IPS-NIHi7 (cell line): Measurements from ENCODE around the gene HSF2BP.
"Not testable (repeated sequence)": the region's sequence is repeated elsewhere in the genome, so short reads cannot be mapped to it uniquely, and the experiment has no call there.

Experiments used
- DNase-seq: peaks from one replicate; pipeline ENCODE4 v3.0.0; 2012; ENCODE audit warnings: mixed read lengths; ENCODE audit errors: extremely low spot score

The HSF2BP gene

GRCh38 chr21:43619344-43619743, 39.9 kb downstream of the HSF2BP start:
- no peak for DNase-seq

- no peak for DNase-seq
Measured at GRCh38 chr21:43618940-43619339, 40.3 kb downstream of the HSF2BP start.

- DNase-seq: not testable (repeated sequence)
Measured at GRCh38 chr21:43616861-43617260, 42.4 kb downstream of the HSF2BP start.

GRCh38 chr21:43614839-43615238, 44.4 kb downstream of the HSF2BP start:
- no peak for DNase-seq

GRCh38 chr21:43613755-43614638, 45.3 kb downstream of the HSF2BP start:
- DNase-seq: no peak

GRCh38 chr21:43611598-43612369, 47.5 kb downstream of the HSF2BP start:
- DNase-seq: peak; percentile 82

- DNase-seq: no peak
Measured at GRCh38 chr21:43609501-43610340, 49.6 kb downstream of the HSF2BP start.

GRCh38 chr21:43608664-43609063, 50.6 kb downstream of the HSF2BP start:
- DNase-seq: no peak

GRCh38 chr21:43608225-43608624, 51.1 kb downstream of the HSF2BP start:
- no peak for DNase-seq

GRCh38 chr21:43605320-43606215, 53.7 kb downstream of the HSF2BP start:
- no peak for DNase-seq

- no peak for DNase-seq
Measured at GRCh38 chr21:43604505-43605204, 54.6 kb downstream of the HSF2BP start.

GRCh38 chr21:43603641-43604504, 55.4 kb downstream of the HSF2BP start:
- DNase-seq: no peak

GRCh38 chr21:43603233-43603626, 56.1 kb downstream of the HSF2BP start:
- DNase-seq: no peak

- DNase-seq: no peak
Measured at GRCh38 chr21:43602266-43603232, 56.7 kb downstream of the HSF2BP start.

- no peak for DNase-seq
Measured at GRCh38 chr21:43600642-43601402, 58.5 kb downstream of the HSF2BP start.

GRCh38 chr21:43599728-43600127, 59.6 kb downstream of the HSF2BP start:
- DNase-seq: no peak

- no peak for DNase-seq
Measured at GRCh38 chr21:43598416-43599120, 60.7 kb downstream of the HSF2BP start.
